Measurements from ENCODE around the gene OR2A2. TPM values are rescaled to one million over a fixed set of nuclear protein-coding genes. Genes with fewer than 3 reads are reported as not detected.

The OR2A2 gene
- total RNA-seq, 6 experiments from 2014 or later = not detected

DNA sequence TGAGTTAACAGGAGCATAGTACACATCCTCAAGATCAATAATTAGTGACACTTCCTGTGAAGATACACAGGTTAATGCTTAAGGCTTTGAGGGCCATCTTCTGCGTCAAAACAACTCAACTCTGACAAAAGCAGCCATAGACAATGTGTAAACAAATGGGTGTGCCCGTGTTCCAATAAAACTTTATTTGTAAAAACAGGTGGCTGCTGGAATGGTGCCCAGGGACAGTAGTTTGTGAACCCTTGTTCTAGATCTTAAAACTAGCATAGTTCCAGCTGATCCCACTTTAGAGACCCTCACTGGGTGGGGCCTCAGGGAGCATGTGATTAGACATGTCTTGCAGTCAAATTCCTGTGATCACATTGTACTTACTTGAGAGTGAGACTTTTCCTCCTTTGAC is 21.3 kb downstream of the OR2A2 start:
- TF ChIP-seq, protein P1, sequence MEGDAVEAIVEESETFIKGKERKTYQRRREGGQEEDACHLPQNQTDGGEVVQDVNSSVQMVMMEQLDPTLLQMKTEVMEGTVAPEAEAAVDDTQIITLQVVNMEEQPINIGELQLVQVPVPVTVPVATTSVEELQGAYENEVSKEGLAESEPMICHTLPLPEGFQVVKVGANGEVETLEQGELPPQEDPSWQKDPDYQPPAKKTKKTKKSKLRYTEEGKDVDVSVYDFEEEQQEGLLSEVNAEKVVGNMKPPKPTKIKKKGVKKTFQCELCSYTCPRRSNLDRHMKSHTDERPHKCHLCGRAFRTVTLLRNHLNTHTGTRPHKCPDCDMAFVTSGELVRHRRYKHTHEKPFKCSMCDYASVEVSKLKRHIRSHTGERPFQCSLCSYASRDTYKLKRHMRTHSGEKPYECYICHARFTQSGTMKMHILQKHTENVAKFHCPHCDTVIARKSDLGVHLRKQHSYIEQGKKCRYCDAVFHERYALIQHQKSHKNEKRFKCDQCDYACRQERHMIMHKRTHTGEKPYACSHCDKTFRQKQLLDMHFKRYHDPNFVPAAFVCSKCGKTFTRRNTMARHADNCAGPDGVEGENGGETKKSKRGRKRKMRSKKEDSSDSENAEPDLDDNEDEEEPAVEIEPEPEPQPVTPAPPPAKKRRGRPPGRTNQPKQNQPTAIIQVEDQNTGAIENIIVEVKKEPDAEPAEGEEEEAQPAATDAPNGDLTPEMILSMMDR (IDR thresholded peaks at IDR 0.05) = no peak
- TF ChIP-seq POLR2A (IDR thresholded peaks at IDR 0.05) = no peak
- H3K36me3 ChIP-seq = no peaks in the 10 kb centered on the region
- DNase-seq = no peak
- H3K27ac ChIP-seq = no peak overlapping the region
- peaks cover 0 to 5% (median 0%) of the 10 kb centered on the region in 4 donors for H3K4me1 ChIP-seq
- H3K9me3 ChIP-seq = no peaks in the 10 kb centered on the region
- no peak for ATAC-seq
- no peaks in the 10 kb centered on the region for H3K27me3 ChIP-seq
- intact Hi-C loops (cut with DNase I) = no loop called here
- 76% methylated on average over 2 of the region's 2 CpGs for whole genome bisulfite sequencing (ENCODE audit: insufficient coverage, low coverage, low lambda C conversion rate, missing lambda C conversion rate)
- no peak overlapping the region for H3K4me3 ChIP-seq

DNA sequence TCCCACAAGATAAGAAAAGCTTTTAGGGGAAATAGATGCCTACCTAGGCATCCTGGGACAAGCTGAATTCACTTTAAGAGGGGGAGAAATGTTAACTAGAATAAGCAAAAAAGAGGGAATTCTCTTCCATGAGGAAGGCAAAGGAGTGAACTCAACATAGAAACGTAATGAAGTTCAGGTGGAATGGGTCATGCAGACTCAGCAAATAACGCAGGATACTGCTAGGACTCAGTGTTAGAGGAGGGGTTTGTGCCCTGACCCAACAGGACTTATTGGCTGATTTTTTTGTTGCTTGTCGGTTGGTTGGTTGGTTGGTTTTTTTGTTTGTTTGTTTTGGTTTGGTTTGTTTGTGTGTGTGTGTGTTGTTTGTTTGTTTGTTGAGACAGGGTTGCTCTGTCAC is 22.9 kb downstream of the OR2A2 start:
- TF ChIP-seq, protein P1 (IDR thresholded peaks at IDR 0.05) = no peak
- TF ChIP-seq POLR2A (IDR thresholded peaks at IDR 0.05) = no peak
- no peak overlapping the region for H3K27ac ChIP-seq
- peaks cover 0 to 5% (median 0%) of the 10 kb centered on the region in 4 donors for H3K4me1 ChIP-seq
- no peak for ATAC-seq
- no peaks in the 10 kb centered on the region for H3K27me3 ChIP-seq
- no peak for DNase-seq
- no peak overlapping the region for H3K4me3 ChIP-seq
- WGBS (ENCODE audit: insufficient coverage, low coverage, low lambda C conversion rate, missing lambda C conversion rate) = 88% methylated on average over 2 of the region's 3 CpGs
- intact Hi-C loops (cut with DNase I) = no loop called here
- no peaks in the 10 kb centered on the region for H3K36me3 ChIP-seq
- H3K9me3 ChIP-seq = no peaks in the 10 kb centered on the region

DNA sequence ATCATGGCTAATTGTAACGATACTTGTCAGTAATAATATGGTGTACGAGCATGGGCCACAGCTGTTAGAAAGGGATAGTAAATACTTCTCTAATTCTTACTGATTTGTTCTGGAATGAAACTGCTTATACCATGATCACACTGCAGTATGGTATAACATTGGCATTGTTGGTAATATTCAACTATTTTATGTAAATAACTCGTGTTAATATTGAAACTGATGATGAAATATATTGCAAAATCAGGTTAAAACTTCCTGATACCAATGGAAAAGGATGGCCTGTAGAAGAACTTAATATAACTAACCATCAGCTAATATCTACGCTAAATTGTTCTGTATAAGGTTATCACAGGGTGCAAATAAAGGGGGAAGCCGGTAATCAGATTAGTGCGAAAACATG is 23.9 kb downstream of the OR2A2 start:
- no peak overlapping the region for H3K27ac ChIP-seq
- H3K36me3 ChIP-seq = no peaks in the 10 kb centered on the region
- H3K9me3 ChIP-seq = no peaks in the 10 kb centered on the region
- intact Hi-C loops (cut with DNase I) = no loop called here
- peaks cover 0 to 5% (median 0%) of the 10 kb centered on the region in 4 donors for H3K4me1 ChIP-seq
- 46% methylated on average over 6 of the region's 6 CpGs for WGBS (ENCODE audit: insufficient coverage, low coverage, low lambda C conversion rate, missing lambda C conversion rate)
- ATAC-seq = peak; percentile 18 to 77 (median 60)
- no peak for TF ChIP-seq POLR2A (IDR thresholded peaks at IDR 0.05)
- TF ChIP-seq, protein P1 (IDR thresholded peaks at IDR 0.05) = no peak
- no peak for DNase-seq
- H3K27me3 ChIP-seq = no peaks in the 10 kb centered on the region
- H3K4me3 ChIP-seq = no peak overlapping the region

DNA sequence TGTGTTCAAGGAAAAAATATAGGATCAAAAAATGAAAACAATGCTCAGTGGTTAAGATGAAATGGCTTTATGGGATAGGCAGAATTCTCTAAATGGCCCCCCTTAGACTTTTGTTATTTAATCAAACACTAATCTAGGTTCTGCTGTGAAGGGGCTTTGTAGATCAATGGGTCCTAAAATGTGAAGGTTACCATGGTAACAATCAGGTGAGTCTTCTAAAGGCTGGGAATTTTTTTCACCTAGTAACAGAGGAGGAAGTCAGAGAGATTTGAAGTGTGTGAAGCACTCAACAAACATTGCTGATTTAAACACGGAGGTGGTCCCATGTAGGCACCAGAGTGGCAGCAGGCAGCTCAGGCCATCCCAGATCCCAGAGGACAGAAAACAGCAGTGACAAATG is 24.7 kb downstream of the OR2A2 start:
- intact Hi-C loops (cut with DNase I) = no loop called here
- H3K4me3 ChIP-seq = no peak overlapping the region
- no peaks in the 10 kb centered on the region for H3K9me3 ChIP-seq
- no peak for ATAC-seq
- no peaks in the 10 kb centered on the region for H3K36me3 ChIP-seq
- H3K27ac ChIP-seq = no peak overlapping the region
- H3K27me3 ChIP-seq = no peaks in the 10 kb centered on the region
- 89% methylated on average over 1 of the region's 1 CpG for WGBS (ENCODE audit: insufficient coverage, low coverage, low lambda C conversion rate, missing lambda C conversion rate)
- H3K4me1 ChIP-seq = peaks cover 0 to 5% (median 0%) of the 10 kb centered on the region in 4 donors
- no peak for DNase-seq
- no peak for TF ChIP-seq POLR2A (IDR thresholded peaks at IDR 0.05)
- TF ChIP-seq, protein P1 (IDR thresholded peaks at IDR 0.05) = no peak

DNA sequence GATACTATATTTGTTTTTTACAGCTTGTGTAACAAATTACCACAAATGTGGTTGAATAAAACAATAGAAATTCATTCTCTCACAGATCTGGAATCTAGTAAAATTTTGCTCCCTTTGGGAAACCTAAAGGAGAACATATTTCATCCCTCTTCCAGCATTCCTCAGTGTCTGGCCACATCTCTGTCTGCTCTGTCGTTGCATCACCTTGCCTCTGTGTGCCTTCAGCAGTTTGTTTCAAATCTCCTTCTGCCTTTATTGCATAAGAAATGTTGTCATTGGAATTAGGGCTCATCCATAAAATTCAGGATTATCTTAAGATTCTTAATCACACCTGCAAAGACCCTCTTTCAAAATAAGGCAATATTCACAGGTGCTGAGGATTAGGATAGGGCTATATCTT is 28.1 kb downstream of the OR2A2 start:
- DNase-seq = no peak
- intact Hi-C loops (cut with DNase I) = no loop called here
- H3K27ac ChIP-seq = no peak overlapping the region
- no peak overlapping the region for H3K4me3 ChIP-seq
- TF ChIP-seq, protein P1 (IDR thresholded peaks at IDR 0.05) = no peak
- no peak for TF ChIP-seq POLR2A (IDR thresholded peaks at IDR 0.05)
- no peaks in the 10 kb centered on the region for H3K36me3 ChIP-seq
- peaks cover 0 to 5% (median 0%) of the 10 kb centered on the region in 4 donors for H3K4me1 ChIP-seq
- H3K9me3 ChIP-seq = no peaks in the 10 kb centered on the region
- H3K27me3 ChIP-seq = no peaks in the 10 kb centered on the region
- peak in 2 of 4 donors; percentile 42 to 58 for ATAC-seq
- WGBS (ENCODE audit: insufficient coverage, low coverage, low lambda C conversion rate, missing lambda C conversion rate) = 30% methylated on average over 1 of the region's 1 CpG

All from right lobe of liver (tissue), 6 donors.